Measurements from ENCODE around the gene CEP128.

DNA sequence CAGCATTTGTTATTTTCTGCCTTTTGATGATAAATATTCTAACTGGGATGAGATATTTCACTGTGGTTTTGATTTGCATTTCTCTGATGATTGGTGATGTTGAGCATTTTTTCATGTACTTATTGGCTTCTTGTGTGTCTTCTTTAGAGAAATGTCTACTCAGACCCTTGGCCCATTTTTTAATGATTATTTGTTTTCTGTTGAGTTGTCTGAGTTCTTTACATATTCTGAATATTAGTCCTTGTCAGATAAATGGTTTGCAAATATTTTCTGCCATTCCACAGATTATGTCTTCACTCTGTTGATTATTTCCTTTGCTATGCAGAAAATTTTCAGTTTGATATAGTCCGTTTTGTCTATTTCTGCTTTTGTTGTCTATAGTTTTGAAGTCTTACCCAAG is 317.0 kb downstream of the CEP128 start:
- TF ChIP-seq, protein P1, sequence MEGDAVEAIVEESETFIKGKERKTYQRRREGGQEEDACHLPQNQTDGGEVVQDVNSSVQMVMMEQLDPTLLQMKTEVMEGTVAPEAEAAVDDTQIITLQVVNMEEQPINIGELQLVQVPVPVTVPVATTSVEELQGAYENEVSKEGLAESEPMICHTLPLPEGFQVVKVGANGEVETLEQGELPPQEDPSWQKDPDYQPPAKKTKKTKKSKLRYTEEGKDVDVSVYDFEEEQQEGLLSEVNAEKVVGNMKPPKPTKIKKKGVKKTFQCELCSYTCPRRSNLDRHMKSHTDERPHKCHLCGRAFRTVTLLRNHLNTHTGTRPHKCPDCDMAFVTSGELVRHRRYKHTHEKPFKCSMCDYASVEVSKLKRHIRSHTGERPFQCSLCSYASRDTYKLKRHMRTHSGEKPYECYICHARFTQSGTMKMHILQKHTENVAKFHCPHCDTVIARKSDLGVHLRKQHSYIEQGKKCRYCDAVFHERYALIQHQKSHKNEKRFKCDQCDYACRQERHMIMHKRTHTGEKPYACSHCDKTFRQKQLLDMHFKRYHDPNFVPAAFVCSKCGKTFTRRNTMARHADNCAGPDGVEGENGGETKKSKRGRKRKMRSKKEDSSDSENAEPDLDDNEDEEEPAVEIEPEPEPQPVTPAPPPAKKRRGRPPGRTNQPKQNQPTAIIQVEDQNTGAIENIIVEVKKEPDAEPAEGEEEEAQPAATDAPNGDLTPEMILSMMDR (IDR thresholded peaks at IDR 0.05): no peak
- no peak for TF ChIP-seq POLR2A (IDR thresholded peaks at IDR 0.05)
- TF ChIP-seq POLR2AphosphoS5 (IDR thresholded peaks at IDR 0.05): no peak

Measured in transverse colon (tissue), 4 donors.